ENCODE measurements around the gene LGR5.

The LGR5 gene

DNA sequence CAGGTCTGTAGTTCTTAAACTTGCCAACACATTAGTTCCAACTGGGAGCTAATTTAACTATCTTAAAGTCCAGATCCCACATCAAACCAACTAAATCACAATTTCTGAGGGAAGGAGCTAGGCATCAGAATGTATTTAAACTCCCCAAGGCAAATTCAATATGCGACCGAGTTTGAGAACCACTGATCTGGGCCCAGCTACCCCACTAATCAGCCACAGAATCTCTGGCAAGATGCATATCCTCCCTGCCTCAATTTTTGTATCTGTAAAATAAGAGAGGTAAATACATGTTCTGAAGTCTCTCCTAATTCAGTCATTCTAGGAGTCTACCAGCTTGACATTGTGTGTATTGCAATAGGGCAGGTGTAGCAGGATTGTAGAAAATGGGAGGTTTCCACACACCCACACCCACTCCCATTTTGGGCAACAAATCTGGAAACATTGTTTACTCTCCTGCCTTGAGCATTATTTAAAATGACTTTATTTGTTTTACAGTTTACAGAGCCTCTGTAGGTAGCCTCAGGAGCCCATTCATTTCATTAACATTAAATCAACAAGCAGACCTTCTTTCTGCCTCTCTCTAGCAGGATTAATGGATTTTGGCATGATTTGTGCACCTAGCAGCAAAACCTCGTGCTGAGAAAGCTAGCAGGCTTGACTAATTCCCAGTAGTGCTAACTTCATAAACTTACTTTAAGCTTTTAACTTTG is 15.6 kb downstream of the LGR5 start:
- peaks cover 0 to 4% of the 10 kb centered on the region in 2 donors for H3K9me3 ChIP-seq (ENCODE audit: control insufficient read depth in 2 of 2, low read length in 2 of 2)

DNA sequence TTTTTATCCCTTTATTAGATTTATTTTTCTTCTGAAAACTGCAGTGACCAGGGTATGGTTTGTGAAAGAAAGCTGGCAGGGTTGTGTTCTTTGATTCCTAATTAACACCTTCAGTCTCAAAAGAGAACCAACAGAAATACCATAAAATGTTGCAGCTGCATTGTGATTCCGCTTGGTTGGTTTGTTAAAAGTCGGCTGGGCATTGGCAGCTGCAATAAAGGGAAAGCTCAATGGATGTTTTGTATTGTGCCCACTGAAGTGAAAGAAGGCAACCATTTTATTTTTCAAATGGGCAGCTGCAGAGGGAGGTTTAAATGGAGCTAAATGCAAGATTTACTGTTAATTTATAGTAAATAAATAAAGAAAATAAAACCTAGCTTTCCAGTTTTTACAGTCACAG is 16.7 kb downstream of the LGR5 start:
- Histone ChIP-seq H3K36me3 (ENCODE audit: control insufficient read depth in 2 of 2, insufficient read depth in 2 of 2, low read length in 2 of 2) (no peaks in the 10 kb centered on the region), H3K9me3 (ENCODE audit: control insufficient read depth in 2 of 2, low read length in 2 of 2) (no peaks in the 10 kb centered on the region), H3K4me3 (ENCODE audit: low read length in 2 of 2) (no peak overlapping the region), H3K4me1 (ENCODE audit: control insufficient read depth, insufficient read depth, low read length) (no peaks in the 10 kb centered on the region), H3K27me3 (ENCODE audit: control insufficient read depth in 1 of 2, insufficient read depth in 2 of 2, low read length in 2 of 2) (peaks cover 0 to 2% of the 10 kb centered on the region in 2 donors), H3K9ac (ENCODE audit: low read length in 2 of 2) (no peak overlapping the region), H3K27ac (ENCODE audit: low read length) (no peak overlapping the region)

More for the DNA sequence above, 15.6 kb downstream of the LGR5 start:
- Histone ChIP-seq H3K27me3 (ENCODE audit: control insufficient read depth in 1 of 2, insufficient read depth in 2 of 2, low read length in 2 of 2) (peaks cover 0 to 2% of the 10 kb centered on the region in 2 donors), H3K27ac (ENCODE audit: low read length) (no peak overlapping the region), H3K36me3 (ENCODE audit: control insufficient read depth in 2 of 2, insufficient read depth in 2 of 2, low read length in 2 of 2) (no peaks in the 10 kb centered on the region), H3K9ac (ENCODE audit: low read length in 2 of 2) (no peak overlapping the region), H3K4me1 (ENCODE audit: control insufficient read depth, insufficient read depth, low read length) (no peaks in the 10 kb centered on the region), H3K4me3 (ENCODE audit: low read length in 2 of 2) (no peak overlapping the region)

DNA sequence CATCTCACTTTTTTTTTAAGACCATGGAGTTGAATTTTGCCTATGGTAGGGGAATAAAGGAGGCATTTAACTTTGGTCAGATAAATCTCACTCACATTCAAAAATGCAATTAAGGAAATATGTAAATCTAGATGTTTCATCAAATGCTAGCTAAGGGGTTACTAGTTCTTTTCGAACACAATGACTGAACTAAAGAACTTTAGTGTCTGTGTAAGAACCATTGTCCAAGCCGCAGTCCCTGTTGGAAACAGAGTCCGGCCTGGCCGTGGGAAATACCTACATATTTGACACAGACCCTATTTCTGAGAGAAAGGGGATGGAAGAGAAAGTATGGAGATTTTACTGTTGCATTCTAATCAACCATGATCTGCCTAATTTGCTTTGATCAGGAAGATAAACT is 17.4 kb downstream of the LGR5 start:
- H3K36me3 ChIP-seq (ENCODE audit: control insufficient read depth in 2 of 2, insufficient read depth in 2 of 2, low read length in 2 of 2): no peaks in the 10 kb centered on the region
- H3K27ac ChIP-seq (ENCODE audit: low read length): no peak overlapping the region
- H3K9me3 ChIP-seq (ENCODE audit: control insufficient read depth in 2 of 2, low read length in 2 of 2): no peaks in the 10 kb centered on the region
- no peak overlapping the region for H3K4me3 ChIP-seq (ENCODE audit: low read length in 2 of 2)
- no peak overlapping the region for H3K9ac ChIP-seq (ENCODE audit: low read length in 2 of 2)
- no peaks in the 10 kb centered on the region for H3K4me1 ChIP-seq (ENCODE audit: control insufficient read depth, insufficient read depth, low read length)
- peaks cover 0 to under 1% of the 10 kb centered on the region in 2 donors for H3K27me3 ChIP-seq (ENCODE audit: control insufficient read depth in 1 of 2, insufficient read depth in 2 of 2, low read length in 2 of 2)

DNA sequence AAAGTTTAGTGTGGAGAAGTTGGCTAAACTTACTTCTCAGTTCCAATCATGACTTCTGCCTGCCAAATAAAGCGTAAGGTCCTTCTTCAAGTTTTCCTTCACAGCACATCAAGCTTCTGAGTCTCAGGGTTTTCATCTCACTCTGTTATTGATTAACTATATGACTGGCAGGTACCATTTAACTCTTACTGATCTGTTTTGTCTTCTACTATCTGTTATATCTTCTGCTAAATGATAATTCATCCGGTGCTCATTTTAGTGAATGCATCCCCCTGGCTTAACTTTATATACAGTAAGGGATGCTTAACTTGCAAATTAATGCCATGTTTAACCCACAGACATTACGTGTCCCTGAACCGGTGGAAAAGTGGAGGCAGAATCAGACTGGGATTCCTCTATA is 20.7 kb downstream of the LGR5 start:
- Histone ChIP-seq H3K27me3 (ENCODE audit: control insufficient read depth in 1 of 2, insufficient read depth in 2 of 2, low read length in 2 of 2) (no peaks in the 10 kb centered on the region), H3K9me3 (ENCODE audit: control insufficient read depth in 2 of 2, low read length in 2 of 2) (no peaks in the 10 kb centered on the region), H3K4me3 (ENCODE audit: low read length in 2 of 2) (no peak overlapping the region), H3K4me1 (ENCODE audit: control insufficient read depth, insufficient read depth, low read length) (no peaks in the 10 kb centered on the region), H3K36me3 (ENCODE audit: control insufficient read depth in 2 of 2, insufficient read depth in 2 of 2, low read length in 2 of 2) (no peaks in the 10 kb centered on the region), H3K27ac (ENCODE audit: low read length) (no peak overlapping the region), H3K9ac (ENCODE audit: low read length in 2 of 2) (no peak overlapping the region)

DNA sequence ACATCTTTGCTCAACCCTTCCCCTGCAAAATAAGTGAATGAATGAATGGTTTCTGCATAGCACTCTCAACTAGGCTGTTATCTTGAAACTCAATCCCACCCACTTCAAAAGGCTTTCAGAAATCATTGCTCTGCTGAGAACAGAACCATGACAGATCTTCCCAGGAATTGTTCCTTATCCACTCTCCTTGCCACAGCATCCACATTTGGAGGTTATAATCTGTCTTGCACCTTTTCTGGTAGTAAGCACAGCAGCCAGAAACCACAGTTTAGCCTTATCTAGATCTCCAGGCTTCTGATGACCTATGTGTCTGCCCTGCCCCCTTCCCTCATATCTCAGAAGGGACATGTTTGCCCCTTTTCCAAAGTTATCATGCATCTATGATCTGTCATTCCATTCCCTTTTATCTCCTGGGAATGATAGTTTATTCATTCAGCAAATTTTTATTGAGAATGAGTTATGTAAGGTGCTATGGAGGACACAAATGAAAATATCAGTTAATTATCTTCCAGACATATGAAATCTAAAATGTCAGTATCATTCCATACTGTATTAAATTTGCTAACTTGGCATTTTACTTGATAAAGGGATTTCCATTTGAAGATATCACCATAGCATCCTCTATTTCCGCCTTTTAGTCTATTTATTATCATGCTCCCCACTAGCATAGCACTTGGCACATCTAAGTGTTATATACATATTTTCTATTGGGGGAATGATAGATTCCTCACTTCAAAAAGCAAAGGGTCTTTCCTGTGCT is 21.4 kb downstream of the LGR5 start:
- H3K4me3 ChIP-seq (ENCODE audit: low read length in 2 of 2): no peak overlapping the region
- no peak overlapping the region for H3K9ac ChIP-seq (ENCODE audit: low read length in 2 of 2)
- no peak overlapping the region for H3K27ac ChIP-seq (ENCODE audit: low read length)
- H3K27me3 ChIP-seq (ENCODE audit: control insufficient read depth in 1 of 2, insufficient read depth in 2 of 2, low read length in 2 of 2): no peaks in the 10 kb centered on the region
- H3K36me3 ChIP-seq (ENCODE audit: control insufficient read depth in 2 of 2, insufficient read depth in 2 of 2, low read length in 2 of 2): no peaks in the 10 kb centered on the region
- no peaks in the 10 kb centered on the region for H3K9me3 ChIP-seq (ENCODE audit: control insufficient read depth in 2 of 2, low read length in 2 of 2)
- H3K4me1 ChIP-seq (ENCODE audit: control insufficient read depth, insufficient read depth, low read length): no peaks in the 10 kb centered on the region

DNA sequence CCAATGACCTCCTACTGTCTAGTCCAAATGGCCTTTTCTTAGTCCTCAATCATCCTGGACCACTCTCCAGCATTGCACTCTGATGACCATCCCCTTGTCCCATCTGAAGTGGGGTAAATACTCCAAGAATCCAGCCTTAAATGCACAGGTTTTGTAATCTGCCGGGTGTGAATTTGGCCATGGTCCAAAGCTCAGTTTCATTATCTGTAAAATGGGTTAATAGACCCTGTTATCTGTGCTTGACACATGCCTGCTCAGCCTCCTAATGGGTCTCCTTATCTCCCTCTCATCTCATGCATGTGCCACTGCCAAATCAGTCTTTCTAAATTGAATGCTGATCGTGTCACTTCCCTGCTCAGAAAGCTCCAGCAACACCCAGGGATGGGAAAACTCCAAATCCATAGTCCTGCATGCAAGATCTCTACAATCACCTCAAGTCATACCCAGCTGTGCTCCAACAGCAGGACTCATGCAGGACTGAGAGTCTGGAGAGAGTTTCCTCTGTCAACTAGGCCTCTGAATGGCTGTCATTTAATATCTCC is 22.3 kb downstream of the LGR5 start:
- Histone ChIP-seq H3K36me3 (ENCODE audit: control insufficient read depth in 2 of 2, insufficient read depth in 2 of 2, low read length in 2 of 2) (no peaks in the 10 kb centered on the region), H3K9me3 (ENCODE audit: control insufficient read depth in 2 of 2, low read length in 2 of 2) (no peaks in the 10 kb centered on the region), H3K4me1 (ENCODE audit: control insufficient read depth, insufficient read depth, low read length) (no peaks in the 10 kb centered on the region), H3K4me3 (ENCODE audit: low read length in 2 of 2) (no peak overlapping the region), H3K27ac (ENCODE audit: low read length) (no peak overlapping the region), H3K27me3 (ENCODE audit: control insufficient read depth in 1 of 2, insufficient read depth in 2 of 2, low read length in 2 of 2) (no peaks in the 10 kb centered on the region), H3K9ac (ENCODE audit: low read length in 2 of 2) (no peak overlapping the region)

DNA sequence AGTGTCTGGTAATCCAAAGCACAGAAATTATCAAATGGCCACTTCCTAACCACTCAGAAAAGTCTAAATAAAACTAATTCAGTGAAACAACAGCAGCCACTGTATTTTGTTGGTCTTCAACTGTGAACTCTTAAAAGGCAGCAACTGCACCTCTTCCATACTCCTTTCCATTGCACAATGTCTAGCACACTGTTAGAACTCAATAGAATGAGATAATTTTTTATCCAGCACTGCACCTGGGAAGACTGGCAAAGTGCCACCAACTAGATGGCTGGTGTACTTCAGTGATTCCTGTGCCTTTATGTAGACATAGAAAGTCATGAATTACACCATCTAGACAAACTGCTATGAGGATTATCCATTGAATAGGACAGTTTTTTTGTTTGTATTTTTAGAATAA is 26.2 kb downstream of the LGR5 start:
- Histone ChIP-seq H3K36me3 (ENCODE audit: control insufficient read depth in 2 of 2, insufficient read depth in 2 of 2, low read length in 2 of 2) (no peaks in the 10 kb centered on the region), H3K4me1 (ENCODE audit: control insufficient read depth, insufficient read depth, low read length) (no peaks in the 10 kb centered on the region), H3K27me3 (ENCODE audit: control insufficient read depth in 1 of 2, insufficient read depth in 2 of 2, low read length in 2 of 2) (no peaks in the 10 kb centered on the region)

DNA sequence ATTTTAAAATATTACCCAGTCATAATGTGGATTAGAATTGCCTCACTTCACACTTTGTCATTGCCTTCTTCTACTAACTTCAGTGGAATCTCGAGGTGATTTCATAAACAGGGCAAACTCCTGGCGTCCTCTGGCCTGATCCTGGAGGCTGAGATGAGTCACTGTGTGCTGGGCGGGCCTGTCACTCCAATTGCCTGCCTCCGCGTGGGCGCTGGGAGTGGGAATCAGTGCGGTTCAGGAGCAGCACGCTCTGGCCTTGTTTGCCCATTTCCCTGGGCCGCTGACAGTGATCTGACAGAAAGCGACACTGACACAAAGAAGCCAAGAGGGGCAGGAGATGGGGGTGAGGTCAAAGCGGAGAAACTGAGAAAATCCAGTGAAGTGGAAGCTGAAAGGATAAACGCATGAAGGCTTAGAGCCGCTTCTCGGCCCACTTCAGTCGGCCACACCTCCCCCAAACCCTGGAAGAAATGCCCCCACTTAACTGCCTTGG is 29.7 kb downstream of the LGR5 start:
- no peak overlapping the region for H3K27ac ChIP-seq (ENCODE audit: low read length)
- H3K27me3 ChIP-seq (ENCODE audit: control insufficient read depth in 1 of 2, insufficient read depth in 2 of 2, low read length in 2 of 2): no peaks in the 10 kb centered on the region
- no peaks in the 10 kb centered on the region for H3K9me3 ChIP-seq (ENCODE audit: control insufficient read depth in 2 of 2, low read length in 2 of 2)
- H3K4me3 ChIP-seq (ENCODE audit: low read length in 2 of 2): no peak overlapping the region
- H3K36me3 ChIP-seq (ENCODE audit: control insufficient read depth in 2 of 2, insufficient read depth in 2 of 2, low read length in 2 of 2): no peaks in the 10 kb centered on the region
- no peaks in the 10 kb centered on the region for H3K4me1 ChIP-seq (ENCODE audit: control insufficient read depth, insufficient read depth, low read length)
- H3K9ac ChIP-seq (ENCODE audit: low read length in 2 of 2): no peak overlapping the region

More for the DNA sequence above, 26.2 kb downstream of the LGR5 start:
- Histone ChIP-seq H3K9me3 (ENCODE audit: control insufficient read depth in 2 of 2, low read length in 2 of 2) (no peaks in the 10 kb centered on the region), H3K9ac (ENCODE audit: low read length in 2 of 2) (no peak overlapping the region), H3K27ac (ENCODE audit: low read length) (no peak overlapping the region), H3K4me3 (ENCODE audit: low read length in 2 of 2) (no peak overlapping the region)

DNA sequence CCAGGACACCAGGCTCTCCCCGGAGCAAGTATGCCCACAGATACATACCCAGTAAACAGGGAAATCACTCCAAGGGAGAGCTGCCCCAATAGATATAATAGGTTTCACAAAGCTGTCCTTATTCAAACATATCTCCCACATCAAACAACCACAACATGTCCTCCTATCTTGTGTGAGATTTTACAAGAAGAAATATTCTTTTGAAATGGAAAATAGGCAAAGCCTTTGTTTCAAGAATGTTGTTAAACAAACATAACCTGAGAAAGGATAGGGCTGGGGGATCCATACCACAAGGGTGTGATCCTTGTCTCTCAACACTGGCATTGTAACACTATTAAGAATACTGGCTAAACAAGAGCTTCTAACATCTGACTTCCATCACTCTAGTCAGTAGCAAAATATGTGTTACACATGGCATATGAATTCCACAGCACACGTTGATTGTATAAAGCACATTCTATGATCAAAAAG is 32.9 kb downstream of the LGR5 start:
- Histone ChIP-seq H3K9ac (ENCODE audit: low read length in 2 of 2) (no peak overlapping the region), H3K27ac (ENCODE audit: low read length) (no peak overlapping the region), H3K4me1 (ENCODE audit: control insufficient read depth, insufficient read depth, low read length) (no peaks in the 10 kb centered on the region), H3K4me3 (ENCODE audit: low read length in 2 of 2) (no peak overlapping the region), H3K36me3 (ENCODE audit: control insufficient read depth in 2 of 2, insufficient read depth in 2 of 2, low read length in 2 of 2) (no peaks in the 10 kb centered on the region), H3K9me3 (ENCODE audit: control insufficient read depth in 2 of 2, low read length in 2 of 2) (no peaks in the 10 kb centered on the region), H3K27me3 (ENCODE audit: control insufficient read depth in 1 of 2, insufficient read depth in 2 of 2, low read length in 2 of 2) (no peaks in the 10 kb centered on the region)

DNA sequence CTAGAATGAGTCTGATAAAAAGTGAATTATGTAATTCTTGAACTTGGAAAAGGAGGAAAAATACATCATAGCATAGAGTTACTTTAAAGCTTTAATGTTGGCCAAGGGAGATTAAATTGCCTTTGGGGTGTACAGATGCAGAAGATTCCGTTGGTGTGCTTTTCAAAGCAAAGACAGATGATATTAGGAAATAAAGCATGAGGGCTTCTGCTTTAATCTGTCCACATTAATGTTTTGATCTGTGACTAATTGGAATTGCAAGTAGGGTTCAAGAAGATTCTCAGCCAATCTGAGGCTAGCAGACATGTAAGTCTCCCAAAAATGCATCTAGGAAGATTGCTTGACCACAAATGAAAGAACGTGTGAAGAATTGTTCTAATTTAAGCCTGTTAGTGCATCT is 35.2 kb downstream of the LGR5 start:
- Histone ChIP-seq H3K27me3 (ENCODE audit: control insufficient read depth in 1 of 2, insufficient read depth in 2 of 2, low read length in 2 of 2) (no peaks in the 10 kb centered on the region), H3K36me3 (ENCODE audit: control insufficient read depth in 2 of 2, insufficient read depth in 2 of 2, low read length in 2 of 2) (no peaks in the 10 kb centered on the region), H3K9ac (ENCODE audit: low read length in 2 of 2) (no peak overlapping the region), H3K4me3 (ENCODE audit: low read length in 2 of 2) (no peak overlapping the region), H3K9me3 (ENCODE audit: control insufficient read depth in 2 of 2, low read length in 2 of 2) (no peaks in the 10 kb centered on the region), H3K4me1 (ENCODE audit: control insufficient read depth, insufficient read depth, low read length) (no peaks in the 10 kb centered on the region), H3K27ac (ENCODE audit: low read length) (no peak overlapping the region)

Data from stomach smooth muscle (tissue), 2 donors.